ENCODE data around the gene ADAMTSL5.

ADAMTSL5 gene

DNA sequence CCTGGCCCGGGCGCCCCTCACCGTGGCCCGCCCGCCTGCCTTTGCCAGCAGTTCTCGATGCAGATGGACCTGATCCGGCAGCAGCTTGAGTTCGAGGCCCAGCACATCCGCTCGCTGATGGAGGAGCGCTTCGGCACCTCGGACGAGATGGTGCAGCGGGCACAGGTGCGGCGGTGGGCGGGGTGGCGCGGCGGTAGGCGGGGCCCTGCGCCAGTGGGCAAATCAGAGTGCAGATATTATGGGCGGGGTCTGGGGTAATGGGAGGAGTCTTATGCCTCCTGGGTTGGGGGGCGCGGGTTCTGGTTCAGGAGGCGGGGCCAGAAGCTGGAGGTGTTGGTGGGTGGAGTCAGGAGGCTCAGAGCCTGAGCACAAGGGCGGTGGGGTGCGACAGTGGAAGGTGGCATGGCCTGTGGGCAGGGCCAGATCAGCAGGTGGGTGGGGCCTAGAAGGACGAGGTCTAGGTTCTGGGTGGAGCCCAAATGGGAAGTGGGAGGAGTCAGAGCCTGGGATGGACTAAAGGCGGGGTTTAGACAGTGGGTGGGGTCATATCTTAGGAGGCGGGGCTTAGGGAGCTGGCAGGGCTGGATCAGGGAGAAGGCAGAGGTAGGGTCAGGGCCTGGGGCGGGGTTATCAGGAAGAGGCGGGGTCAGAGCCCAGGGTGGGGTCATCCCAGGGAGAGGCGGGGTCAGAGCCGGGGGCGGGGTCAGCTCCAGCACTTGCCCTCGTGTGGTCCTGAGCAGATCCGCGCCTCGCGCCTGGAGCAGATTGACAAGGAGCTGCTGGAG is 57.3 kb downstream of the ADAMTSL5 start:
- TF ChIP-seq, protein P1, sequence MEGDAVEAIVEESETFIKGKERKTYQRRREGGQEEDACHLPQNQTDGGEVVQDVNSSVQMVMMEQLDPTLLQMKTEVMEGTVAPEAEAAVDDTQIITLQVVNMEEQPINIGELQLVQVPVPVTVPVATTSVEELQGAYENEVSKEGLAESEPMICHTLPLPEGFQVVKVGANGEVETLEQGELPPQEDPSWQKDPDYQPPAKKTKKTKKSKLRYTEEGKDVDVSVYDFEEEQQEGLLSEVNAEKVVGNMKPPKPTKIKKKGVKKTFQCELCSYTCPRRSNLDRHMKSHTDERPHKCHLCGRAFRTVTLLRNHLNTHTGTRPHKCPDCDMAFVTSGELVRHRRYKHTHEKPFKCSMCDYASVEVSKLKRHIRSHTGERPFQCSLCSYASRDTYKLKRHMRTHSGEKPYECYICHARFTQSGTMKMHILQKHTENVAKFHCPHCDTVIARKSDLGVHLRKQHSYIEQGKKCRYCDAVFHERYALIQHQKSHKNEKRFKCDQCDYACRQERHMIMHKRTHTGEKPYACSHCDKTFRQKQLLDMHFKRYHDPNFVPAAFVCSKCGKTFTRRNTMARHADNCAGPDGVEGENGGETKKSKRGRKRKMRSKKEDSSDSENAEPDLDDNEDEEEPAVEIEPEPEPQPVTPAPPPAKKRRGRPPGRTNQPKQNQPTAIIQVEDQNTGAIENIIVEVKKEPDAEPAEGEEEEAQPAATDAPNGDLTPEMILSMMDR (conservative IDR thresholded peaks at IDR 0.05; ENCODE audit: control insufficient read depth, insufficient read depth, low read depth, low read length) = no peak
- no peak overlapping the region for H3K4me3 ChIP-seq (ENCODE audit: control insufficient read depth, low read depth, low read length)
- DNase-seq (ENCODE audit: low read depth) = peak; percentile 69
